HG03575 (cell line): ENCODE measurements around the gene LGI4.

Experiments
- ATAC-seq: cut with Tn5 transposase; IDR thresholded peaks from one replicate; pipeline ENCODE4 v1.9.1; 2021; ENCODE audit not compliant: unreplicated experiment, insufficient number of reproducible peaks, low FRiP score; ENCODE audit errors: extremely low read depth

Gene LGI4

DNA sequence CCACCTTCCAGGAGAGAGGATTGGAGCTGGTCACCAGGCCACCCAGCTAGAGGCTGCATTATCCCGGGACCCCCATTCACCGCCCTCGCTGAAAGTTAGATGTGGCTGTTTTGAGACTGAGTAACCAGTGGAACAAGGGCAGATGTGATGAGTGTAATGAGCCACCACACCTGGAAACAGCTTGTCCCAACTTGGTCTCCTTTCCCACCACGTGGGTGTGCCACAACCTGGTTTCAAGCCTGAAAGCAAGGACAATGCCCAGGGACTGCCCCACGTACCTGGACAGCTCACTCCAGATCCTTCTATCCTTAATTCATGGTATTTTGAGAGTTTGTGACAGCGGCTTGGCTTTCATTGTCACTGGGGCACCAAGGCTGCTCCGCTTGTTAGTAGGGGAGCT, 7.0 kb downstream of the LGI4 start:
- ATAC-seq, result no peak

GRCh38 chr19:35126624-35126959, 8.3 kb downstream of the LGI4 start:
- ATAC-seq, result no peak

DNA sequence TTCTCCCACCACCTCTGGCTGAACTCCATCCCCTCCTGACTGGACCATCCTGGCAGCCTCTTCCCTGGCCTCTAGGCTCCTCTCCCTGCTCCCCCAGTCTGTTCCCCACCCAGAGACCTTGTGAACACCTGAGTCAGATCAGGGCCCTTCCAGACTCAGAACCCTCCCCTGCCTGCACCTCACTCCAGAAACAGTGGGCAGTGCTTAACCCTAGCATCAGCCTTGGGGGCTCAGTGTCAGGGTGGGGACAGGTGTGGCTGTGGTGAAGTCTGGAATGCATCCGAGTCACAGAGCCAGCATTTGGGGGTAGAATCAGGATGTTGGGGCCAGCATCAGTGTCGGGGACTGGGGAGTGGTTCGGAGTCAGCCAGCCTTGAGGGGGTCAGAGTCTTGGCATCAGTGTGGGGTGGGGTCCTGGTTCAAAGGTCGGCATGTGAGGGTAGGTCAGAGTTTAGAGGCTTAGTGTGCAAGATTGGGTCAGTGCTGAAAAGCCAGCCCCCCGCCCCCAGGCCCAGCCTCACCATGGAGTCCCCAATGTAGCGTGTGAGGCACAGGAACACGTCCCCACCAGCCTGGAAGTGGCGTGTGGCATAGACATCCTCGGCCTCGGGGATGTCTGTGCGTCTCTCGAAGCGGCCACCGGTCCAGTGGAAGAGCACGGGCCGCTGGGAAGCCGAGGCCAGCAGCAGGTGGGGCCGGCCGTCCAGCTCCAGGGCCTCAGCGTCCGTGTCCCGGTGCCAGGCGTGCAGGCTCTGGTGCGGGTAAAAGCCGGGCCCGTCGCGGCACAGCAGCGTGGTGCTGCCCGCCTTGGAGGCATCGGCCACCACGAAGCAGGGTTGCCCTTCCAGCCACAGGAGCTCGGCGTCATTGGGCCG, 8.9 kb downstream of the LGI4 start:
- no peak for ATAC-seq

DNA sequence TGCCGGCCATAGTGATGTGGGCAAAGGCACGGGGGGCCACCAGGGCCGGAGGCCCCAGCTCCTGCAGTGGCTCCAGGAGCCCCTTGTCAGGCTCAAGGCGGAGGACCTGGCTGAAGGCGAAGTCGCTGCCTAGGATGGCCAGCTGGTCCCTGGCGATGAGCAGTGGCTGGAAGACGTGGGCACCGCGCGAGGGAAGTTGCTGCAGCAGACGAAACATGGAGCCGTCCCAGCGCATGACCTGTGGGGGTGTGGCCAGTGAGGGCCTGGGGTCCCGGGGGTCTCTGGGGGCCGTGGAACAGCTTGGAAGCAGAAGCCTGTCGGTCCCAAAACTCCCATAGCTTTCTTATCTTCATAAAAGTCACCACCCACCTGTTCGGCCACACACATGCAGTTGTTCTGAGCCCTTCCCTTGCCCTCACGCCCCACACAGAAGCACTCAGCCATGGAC, 9.6 kb downstream of the LGI4 start:
- ATAC-seq, result no peak

- ATAC-seq, result no peak
Measured at GRCh38 chr19:35124098-35125060, 10.5 kb downstream of the LGI4 start.

DNA sequence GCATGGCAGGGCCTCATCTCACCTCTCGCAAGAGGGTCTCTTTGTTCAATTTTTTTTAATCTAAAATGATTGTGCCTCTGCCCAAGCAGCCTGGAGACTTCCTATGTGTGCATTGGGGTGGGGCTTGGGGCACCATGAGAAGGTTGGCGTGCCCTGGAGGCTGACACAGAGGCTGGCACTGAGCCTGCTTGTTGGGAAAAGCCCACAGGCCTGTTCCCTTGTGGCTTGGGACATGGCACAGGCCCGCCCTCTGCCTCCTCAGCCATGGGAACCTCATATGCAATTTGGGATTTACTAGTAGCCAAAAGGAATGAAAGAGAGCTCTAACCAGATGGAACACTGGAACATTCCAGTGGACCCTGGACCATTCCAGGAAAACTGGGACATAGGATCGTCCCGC, 11.3 kb downstream of the LGI4 start:
- no peak for ATAC-seq

DNA sequence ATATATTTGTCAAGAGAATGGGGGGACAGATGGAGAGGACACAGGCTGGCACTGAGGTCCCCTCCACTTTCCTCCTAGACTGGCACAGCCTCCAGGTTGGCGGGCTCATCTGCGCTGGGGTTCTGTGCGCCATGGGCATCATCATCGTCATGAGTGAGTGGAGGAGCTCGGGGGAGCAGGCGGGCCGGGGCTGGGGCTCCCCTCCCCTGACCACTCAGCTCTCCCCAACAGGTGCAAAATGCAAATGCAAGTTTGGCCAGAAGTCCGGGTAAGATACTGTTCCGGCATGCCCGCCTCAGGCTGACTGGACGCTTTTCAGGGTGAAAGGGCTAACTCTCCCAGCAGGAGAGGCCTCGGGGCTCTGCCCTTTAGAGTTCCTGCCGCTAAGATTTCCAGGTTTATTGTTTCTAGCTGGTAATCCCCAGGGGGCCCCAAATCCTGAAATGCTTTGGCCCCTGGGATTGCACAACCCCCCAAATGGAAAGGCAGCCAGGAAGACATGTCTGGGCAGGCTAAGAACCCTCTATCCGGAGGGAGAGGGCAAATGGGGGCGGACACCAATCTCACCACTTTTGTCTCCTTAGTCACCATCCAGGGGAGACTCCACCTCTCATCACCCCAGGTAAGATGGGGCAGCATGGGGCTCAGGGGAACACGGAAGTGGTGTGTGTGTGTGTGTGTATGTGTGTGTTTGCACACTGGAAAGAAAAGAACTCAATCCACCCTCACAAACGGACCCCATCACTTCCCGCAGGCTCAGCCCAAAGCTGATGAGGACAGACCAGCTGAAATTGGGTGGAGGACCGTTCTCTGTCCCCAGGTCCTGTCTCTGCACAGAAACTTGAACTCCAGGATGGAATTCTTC, 11.9 kb downstream of the LGI4 start:
- ATAC-seq, result no peak

DNA sequence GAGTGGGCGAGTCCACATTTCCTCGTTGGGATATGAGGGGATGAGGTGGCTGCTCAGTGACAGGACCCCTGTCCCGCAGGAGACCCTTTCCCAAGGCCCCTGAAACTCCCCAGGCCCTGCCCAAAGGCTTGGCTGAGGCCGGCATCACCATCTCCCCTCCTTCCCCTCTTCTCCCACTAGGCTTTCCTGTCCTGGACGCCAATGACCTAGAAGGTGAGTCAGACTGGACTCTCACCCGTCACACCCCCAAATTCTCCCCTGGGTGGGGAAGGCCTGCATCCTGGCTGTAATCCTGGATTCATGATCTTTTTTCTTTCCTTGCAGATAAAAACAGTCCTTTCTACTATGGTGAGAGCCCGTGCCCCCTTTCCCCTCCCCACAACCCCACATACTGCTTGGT, 14.0 kb downstream of the LGI4 start:
- no peak for ATAC-seq

DNA sequence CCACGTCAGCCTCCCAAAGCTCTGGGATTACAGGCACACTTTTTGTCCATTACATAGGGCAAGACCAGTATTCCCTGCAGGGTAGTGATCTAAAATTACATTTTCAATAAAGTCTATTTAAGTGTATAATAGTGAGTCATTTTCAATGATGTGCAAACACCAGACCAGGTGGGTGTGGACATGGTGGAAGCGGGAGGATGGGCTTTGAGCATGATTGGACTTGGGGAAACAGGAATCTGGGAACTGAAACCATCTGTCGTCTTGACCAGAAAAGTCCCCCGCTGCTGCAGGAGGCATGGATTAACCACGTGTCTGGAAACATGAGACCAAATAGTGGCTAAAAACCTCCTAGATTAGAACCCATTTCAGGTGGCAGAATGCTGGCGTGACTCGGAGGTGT, 14.4 kb downstream of the LGI4 start:
- ATAC-seq, result no peak

GRCh38 chr19:35119578-35120155, 15.2 kb downstream of the LGI4 start:
- ATAC-seq, result no peak

- no peak for ATAC-seq
Measured at GRCh38 chr19:35119091-35119490, 15.8 kb downstream of the LGI4 start.

- no peak for ATAC-seq
Measured at GRCh38 chr19:35118268-35119020, 16.4 kb downstream of the LGI4 start.

GRCh38 chr19:35117799-35118198, 17.1 kb downstream of the LGI4 start:
- ATAC-seq, result no peak

GRCh38 chr19:35117116-35117515, 17.7 kb downstream of the LGI4 start:
- ATAC-seq, result no peak

DNA sequence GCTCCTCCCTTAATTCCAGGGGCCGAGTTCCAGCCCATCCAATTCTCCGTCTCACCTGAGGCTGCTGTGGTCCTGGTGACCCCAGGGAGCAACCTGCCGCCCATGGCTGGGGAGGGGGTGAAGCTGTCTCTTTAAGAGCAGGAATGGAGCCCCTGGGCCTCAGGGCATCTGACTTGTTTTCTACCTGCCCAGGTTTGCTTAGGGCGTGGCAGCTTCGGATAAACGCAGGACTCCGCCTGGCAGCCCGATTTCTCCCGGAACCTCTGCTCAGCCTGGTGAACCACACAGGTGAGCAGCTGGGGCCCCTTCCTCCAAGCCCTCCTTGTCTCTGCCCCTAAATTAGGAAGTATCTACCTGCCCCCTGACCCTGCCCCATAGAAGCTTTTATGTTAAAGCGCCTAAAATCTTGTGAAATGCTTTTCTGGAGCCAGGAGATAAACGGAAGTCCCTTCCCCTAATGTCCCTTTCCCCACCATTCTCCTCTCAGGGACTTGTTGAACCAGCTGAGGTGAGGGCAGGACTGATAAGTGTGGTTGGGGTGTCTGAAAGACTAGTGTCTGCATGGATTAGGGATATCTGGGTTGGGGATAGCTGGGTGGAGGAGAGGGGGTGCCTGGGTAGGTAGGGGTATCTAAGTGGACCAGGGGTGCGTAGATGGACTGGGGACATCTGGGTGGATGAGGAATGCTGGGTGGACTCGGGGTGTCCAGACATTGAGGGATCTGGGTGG, 18.6 kb downstream of the LGI4 start:
- ATAC-seq, result no peak

- ATAC-seq, result no peak
Measured at GRCh38 chr19:35115177-35115951, 19.5 kb downstream of the LGI4 start, which contains the start of gene FXYD3. Gene FXYD3 (plus strand): TSS chr19:35115823. CDS start chr19:35119377, 3,554 bp downstream.
